GM08714 (cell line): ENCODE results near the gene CTPS2.
"Not testable (repeated sequence)": the region's sequence is repeated elsewhere in the genome, so short reads cannot be mapped to it uniquely, and the experiment has no call there.

Source experiments
- H3K4me3 ChIP-seq: fragments of 200-500 bp; sonication (Bioruptor generic); 2 replicates; pipeline ENCODE4 v1.5.1; 2014; ENCODE audit warnings: mild to moderate bottlenecking, low read length, inconsistent platforms
- ZNF274 ChIP-seq: IDR thresholded peaks from 2 replicates; pipeline ENCODE4 v1.6.1; 2012; ENCODE audit warnings: mild to moderate bottlenecking, low read depth, low read length

Gene CTPS2

DNA sequence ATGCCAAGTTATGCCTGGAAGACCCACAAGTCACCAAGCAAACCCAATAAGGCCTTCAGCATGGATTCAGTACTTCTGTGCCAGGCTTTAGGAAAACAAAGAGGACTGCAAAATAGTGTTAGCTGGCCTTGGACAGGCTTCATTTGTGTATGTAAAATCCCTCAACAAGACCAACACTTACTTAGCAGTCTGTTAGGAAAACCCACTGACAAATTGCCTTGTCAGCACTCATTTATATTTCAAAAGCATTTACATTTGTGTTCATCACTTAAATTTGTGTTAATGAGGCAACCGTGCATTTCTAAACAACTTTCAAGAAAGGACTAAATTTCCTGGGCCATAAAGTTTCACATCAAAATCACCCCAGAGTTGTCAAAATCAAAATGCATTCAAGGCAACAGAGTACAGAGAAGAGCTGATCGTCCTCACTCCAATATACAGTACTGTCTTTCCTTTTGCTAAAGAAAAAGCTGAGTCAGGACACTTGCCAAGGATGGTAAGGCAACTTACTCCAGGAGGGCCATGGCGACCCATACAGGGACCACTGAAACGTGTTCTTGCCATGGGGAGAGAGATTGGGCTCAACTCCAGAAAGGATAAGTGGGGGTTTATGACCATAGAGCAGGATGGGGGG lies 61.0 kb downstream of the CTPS2 start:
- no peak for TF ChIP-seq ZNF274
- no peak overlapping the region for H3K4me3 ChIP-seq

DNA sequence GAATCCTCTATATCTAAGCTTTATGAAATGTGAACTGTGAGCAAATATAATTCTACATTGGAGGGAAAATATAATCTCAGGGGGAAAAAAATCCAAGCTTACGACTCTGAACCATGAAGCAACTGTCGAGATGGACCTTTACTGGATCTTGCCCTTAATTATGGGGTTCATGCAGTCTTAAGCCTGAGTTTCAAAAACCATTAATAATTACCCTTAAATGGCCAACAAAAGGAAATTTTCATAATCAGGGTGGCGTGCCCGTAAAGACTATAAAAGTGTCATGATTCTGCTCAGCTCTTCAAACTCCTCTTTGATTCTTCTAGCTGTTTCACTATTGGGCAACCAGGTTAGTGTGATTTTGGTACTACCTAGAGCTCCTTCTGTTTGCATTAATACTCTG lies 62.6 kb downstream of the CTPS2 start, which contains the start of gene S100G:
TSS of gene S100G (plus strand) at position 301 of the 400 bp plus-strand sequence. CDS start 849 bp downstream, outside the sequence.
- no peak for TF ChIP-seq ZNF274
- no peak within 1 kb of the TSS for H3K4me3 ChIP-seq

DNA sequence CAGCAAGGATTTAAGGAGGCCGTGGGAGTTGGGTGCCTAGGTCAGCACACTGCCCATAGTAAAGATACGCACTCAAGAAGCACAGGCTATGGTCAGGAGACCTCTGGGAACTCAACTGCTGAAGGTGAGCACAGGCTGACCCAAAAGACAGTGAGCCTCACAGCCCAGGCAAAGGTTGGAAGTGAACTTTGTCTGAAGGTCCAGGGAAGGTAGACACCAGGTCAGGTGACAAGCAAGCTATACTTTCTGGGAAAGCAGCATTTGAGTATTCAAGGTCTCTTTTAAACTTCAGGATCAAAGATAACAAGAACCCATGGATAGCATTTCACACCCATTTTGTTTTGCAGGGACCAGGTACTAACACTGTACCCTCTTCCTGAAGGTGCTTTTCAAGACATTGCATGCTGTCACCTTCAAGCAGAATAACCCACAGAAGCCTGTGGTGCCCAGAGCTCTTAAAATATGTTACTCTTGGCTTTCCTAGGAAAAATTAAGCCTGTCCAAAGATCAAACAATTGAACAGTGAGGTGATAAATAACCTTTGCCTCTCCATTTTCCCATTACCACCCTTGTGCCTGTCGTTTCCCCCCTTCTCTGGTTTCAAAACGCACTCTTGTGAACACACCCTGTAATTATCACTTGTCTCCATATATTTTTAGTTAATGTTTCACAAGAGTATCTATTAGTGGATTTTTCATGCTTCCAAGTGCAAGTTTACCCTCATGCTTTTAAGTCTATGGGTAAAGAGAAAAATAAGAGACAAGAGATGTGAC lies 65.9 kb downstream of the CTPS2 start:
- no peak for TF ChIP-seq ZNF274
- no peak overlapping the region for H3K4me3 ChIP-seq

DNA sequence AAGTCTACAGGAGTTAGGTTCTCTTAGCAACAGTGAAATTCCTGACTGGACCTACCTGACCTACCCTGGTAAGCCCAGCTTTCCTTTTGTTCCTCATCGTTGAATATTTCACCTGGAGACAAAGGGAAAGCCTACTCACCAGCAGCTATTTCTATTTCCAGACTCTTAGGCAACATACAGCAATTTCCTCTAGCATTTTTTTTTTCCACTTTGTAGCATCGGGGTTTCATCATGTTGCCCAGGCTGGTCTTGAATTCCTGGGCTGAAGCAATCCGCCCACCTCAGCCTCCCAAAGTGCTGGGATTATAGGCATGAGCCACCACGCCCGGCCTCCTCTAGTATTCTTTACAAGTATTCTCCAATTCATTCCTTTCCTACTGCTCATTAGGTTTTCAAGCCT lies 69.3 kb downstream of the CTPS2 start:
- H3K4me3 ChIP-seq, result no peak overlapping the region
- no peak for TF ChIP-seq ZNF274

DNA sequence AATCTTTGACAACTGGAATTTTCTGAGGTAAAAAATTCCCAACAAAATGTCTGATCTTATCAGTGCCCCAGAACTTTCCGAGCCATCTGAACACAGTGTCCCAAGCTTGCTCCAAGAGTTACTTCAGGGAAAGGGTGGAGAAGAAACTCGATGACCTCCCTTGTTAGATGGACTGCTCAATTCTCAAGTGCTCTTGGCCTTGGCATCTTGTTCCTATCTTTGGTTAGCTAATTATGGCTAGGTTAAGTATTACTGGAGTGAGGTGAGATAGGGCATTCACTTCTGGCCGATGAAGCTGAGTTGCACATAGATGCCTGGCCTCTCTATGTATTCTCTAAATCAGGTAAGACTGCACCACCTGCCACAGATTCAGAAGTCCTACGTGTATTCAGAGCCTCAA lies 71.6 kb downstream of the CTPS2 start:
- no peak for TF ChIP-seq ZNF274
- H3K4me3 ChIP-seq, result no peak overlapping the region

DNA sequence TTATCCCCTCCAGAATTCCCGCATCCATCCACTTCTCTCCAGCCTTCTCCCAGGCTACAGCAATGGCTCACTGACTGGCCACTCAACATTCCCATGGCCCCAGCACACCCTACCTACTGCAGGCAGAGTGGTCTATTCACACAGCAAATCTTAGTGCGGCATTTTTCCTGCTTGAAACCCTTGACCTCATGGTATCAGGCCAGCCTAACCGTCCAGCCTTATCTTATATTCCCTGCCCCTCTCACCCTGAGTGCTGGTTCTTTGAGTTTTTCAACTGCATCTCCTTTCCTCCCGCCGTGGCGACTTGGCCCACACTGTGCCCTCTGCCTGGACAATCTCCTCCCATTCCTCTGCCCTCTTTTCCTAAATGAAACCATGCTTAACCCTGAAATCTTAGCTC lies 72.5 kb downstream of the CTPS2 start:
- H3K4me3 ChIP-seq, result no peak overlapping the region
- TF ChIP-seq ZNF274, result no peak

DNA sequence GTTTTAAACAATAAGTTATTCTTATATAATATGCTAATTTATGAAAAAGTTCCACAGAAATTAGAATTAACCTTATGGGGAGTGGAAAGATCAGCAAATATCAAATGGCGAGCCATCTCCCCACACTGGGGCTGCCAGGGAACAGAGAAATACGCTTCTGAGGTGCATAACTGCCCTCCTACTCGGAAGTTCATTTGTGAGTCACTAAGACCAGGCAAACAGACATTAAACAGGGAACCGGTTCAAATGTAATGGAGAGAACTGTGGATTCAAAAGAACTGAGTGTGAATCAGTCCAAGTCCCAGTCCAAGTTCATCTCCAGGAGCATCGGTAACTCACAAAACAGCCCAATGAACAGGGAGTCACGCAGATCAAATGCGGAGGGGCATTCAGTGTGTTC lies 73.9 kb downstream of the CTPS2 start:
- no peak for TF ChIP-seq ZNF274
- no peak overlapping the region for H3K4me3 ChIP-seq

DNA sequence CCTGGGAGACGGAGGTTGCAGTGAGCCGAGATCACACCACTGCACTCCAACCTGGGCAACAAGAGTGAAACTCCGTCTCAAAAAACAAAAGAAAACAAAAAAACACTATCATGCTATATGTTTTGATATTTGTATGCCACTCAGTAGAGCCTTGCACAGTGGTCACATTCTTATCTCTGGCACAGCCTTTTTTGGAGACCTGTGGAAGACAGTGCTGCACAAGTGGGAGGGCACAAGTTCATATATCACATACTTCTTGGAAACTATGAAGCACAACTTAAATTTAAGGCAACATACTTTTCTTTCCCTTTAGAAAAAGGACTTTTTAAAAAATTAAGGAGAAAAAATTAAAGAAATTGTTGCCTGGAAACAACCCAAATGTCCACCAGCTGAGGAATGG lies 76.9 kb downstream of the CTPS2 start:
- H3K4me3 ChIP-seq, result no peak overlapping the region
- no peak for TF ChIP-seq ZNF274

DNA sequence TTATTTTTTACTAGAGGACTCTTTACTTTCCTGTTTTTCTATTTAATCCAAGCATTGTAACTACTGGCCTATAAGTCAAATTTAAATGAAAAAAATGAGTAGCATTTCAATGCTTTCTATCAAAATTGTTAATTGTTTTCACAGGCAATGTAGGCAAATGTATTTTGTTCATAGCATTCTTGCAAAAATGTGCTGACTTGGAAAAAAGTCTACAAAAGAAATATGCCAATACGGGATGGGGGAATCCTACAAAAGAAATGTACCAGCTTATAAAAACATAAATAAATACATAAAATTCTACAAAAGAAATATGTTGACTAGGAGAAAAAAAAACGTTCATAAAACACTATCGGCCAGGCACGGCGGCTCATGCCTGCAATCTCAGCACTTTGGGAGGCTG lies 77.4 kb downstream of the CTPS2 start:
- no peak for TF ChIP-seq ZNF274
- no peak overlapping the region for H3K4me3 ChIP-seq

DNA sequence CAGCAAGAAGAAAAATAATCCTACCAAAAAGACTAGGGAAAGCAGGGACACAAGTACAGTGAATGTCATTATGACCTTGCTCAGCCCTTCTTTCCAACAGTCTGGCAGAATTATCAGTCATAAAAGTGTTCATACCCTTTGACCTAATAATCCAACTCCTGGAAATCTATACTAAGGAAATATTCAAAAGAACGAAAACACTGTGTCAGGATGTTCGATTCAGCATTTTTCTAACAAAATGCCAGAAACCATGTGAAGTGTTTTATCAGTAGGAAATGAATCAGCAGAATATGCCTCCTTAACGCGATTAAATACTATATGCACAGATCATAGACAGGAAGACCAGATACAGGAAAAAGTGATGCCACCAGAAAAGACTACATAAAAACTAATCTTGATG lies 78.7 kb downstream of the CTPS2 start:
- no peak overlapping the region for H3K4me3 ChIP-seq
- TF ChIP-seq ZNF274, result no peak

DNA sequence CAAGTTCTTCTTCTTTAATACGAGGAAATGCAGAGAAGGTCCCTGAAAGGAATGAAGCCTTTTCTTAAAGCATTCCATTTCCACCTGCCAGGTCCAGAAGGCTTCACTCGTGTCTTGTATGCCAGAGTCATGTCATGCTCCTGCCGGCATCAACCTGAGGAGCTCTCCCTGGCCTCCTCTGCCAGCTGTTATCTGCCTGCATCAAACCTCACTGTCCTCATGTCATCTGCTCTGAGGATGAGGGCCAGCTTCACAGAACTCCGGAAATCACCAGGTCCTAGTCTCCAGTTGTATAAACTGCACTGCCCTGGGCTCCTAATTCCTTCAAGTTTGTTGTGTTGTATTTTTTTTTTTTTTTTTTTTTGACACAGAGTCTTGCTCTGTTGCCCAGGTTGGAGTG lies 82.6 kb downstream of the CTPS2 start:
- no peak overlapping the region for H3K4me3 ChIP-seq
- no peak for TF ChIP-seq ZNF274

DNA sequence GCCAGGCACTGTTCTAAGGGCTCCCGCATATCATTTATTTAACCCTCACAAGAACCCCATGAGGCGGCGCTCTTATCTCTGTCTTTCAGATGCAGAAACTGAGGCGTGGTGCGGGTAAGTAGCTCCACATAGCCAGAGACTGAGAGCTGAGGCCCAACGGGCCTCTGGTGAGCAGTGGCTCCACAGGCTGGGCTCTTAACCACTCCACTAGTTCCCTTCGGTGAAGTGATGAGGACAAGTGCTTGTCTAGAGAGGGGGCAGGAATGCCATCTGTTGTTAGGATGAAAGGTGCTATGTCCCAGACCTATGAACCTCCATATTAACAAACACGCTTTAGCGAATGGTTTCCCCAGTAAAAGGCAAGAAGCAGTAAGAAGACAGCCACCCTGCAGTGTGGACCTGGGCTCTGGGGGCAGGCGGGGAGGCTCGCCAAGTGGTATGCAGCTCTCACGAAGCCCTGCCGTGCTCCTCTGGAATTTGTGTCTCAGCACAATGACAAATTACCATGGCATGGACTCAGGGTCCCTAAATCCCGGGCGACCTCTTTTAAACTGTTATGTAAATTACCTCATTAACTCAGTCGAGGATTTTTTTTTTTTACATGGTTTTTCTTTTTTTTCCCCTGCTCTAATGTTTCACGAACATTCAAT lies 83.4 kb downstream of the CTPS2 start:
- H3K4me3 ChIP-seq, result no peak overlapping the region

DNA sequence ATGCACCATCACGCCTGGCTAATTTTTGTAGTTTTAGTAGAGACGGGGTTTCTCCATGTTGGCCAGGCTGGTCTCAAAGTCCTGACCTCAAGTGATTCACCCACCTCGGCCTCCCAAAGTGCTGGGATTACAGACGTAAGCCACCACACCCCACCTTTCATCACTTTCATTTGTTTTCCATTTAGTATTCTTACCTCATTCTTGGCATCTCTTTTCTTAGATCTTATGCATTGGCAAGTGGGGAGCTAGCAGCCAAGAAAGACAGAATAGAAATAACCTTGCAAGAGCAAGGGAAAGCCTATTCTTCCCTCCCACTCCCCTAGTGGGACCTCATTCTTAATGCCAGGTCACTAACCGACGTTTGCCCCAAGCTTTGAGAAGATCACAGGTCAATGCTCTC lies 84.0 kb downstream of the CTPS2 start:
- H3K4me3 ChIP-seq, result not testable (repeated sequence)

More for the DNA sequence above, 83.4 kb downstream of the CTPS2 start:
- TF ChIP-seq ZNF274, result no peak

DNA sequence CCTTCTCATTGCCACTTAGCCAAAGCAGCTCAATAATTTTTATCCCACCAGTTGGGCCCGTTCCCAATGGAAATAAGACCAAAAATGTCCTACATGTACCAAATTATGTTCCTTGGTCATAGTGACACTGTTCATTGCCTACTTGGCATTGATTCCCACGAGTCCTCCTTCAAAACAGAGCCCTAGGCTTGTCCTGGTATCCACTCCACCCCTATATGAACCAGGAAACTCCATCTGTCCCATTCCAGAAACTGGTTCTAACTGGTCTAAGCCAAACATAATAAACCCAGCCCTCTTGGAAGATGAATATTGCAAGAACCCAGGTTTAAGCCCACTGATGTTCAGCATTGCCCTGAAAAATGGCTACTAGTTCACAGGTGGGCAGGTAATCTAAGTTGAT lies 93.4 kb downstream of the CTPS2 start:
- TF ChIP-seq ZNF274, result no peak

DNA sequence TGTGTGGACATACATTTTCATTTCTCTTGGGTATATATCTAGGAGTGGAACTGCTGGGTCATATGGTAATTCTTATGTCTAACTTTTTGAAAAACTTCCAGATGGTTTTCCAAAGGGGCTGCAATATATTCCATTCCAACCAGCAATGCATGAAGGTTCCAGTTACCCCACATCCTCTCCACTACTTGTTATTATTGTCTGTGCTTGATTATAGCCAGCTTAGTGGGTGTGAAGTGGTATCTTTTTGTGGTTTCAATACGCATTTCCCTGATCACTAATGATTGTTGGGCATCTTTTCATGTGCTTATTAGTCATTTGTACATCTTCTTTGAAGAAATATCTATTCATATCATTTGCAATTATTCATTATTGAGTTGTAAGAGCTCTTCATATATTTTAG lies 94.0 kb downstream of the CTPS2 start:
- no peak overlapping the region for H3K4me3 ChIP-seq
- TF ChIP-seq ZNF274, result no peak

More for the DNA sequence above, 93.4 kb downstream of the CTPS2 start:
- H3K4me3 ChIP-seq, result no peak overlapping the region
